Measurements from ENCODE around the gene PYGO1. TPM values are rescaled to one million over a fixed set of nuclear protein-coding genes. Genes with fewer than 3 reads are reported as not detected.

Gene PYGO1
- total and polyA plus RNA-seq, 9 of the 15 experiments (the other 6 are each of a cell fraction or from before 2014, with no cell fraction given), result under 0.01 to 0.07 (median 0.02) TPM; not detected in 5

DNA sequence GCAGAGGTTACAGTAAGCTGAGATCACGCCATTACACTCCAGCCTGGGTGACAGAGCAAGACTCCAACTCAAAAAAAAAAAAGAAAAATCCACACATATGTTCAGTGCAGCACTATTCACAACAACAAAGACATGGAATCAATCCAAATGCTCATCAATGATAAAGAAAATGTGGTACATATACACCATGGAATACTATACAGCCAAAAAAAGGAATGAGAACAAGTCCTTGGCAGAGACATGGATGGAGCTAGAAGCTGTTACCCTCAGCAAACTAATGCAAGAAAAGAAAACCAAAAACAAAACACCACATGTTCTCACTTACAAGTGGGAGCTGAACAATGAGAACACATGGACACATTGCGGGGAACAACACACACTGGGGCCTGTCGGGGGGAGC lies 25.5 kb downstream of the PYGO1 start:
- no peak overlapping the region for H3K4me2 ChIP-seq (ENCODE audit: insufficient read depth, low read length)
- no TSS peak for BruUV-seq (replicated peaks)
- no peak overlapping the region for H3K27ac ChIP-seq (ENCODE audit: extremely low read depth, low read depth, low read length)
- H3K9me3 ChIP-seq (replicated peaks; ENCODE audit: control insufficient read depth, insufficient read depth, low read depth, low read length), result no peaks in the 10 kb centered on the region
- TF ChIP-seq SMARCE1 (IDR thresholded peaks at IDR 0.05), result no peak
- no peak for TF ChIP-seq CBX2 (IDR thresholded peaks at IDR 0.05; ENCODE audit: insufficient read depth, low read length, poor library complexity, severe bottlenecking)
- FAIRE-seq (no peak), DNase-seq (ENCODE audit: extremely low read depth in 1 of 4, low spot score in 3 of 4) (no peak), ATAC-seq (no peak)
- intact Hi-C loops (cut with micrococcal nuclease), result no loop called here
- H3K9me1 ChIP-seq (ENCODE audit: control insufficient read depth, insufficient read depth, low read length), result no peaks in the 10 kb centered on the region
- no peak overlapping the region for H3K4me3 ChIP-seq
- H3K79me2 ChIP-seq (ENCODE audit: control insufficient read depth, insufficient read depth, low read length), result no peaks in the 10 kb centered on the region
- no peaks in the 10 kb centered on the region for H3K36me3 ChIP-seq (ENCODE audit: control insufficient read depth, insufficient read depth, low read length)
- H3K9ac ChIP-seq (ENCODE audit: insufficient read depth in 1 of 2, low read depth in 2 of 2, low read length in 2 of 2), result no peak overlapping the region
- no peaks in the 10 kb centered on the region for H3K4me1 ChIP-seq (replicated peaks in 1 of 2; ENCODE audit: control insufficient read depth in 2 of 2, insufficient read depth in 2 of 2, low read length in 2 of 2)
- H4K20me1 ChIP-seq (replicated peaks; ENCODE audit: control insufficient read depth, insufficient read depth, low read length), result no peaks in the 10 kb centered on the region
- 15% methylated on average over 2 of the region's 3 CpGs for WGBS (ENCODE audit: insufficient coverage, low coverage, missing lambda C conversion rate)
- in situ Hi-C loops (cut with MboI), result no loop called here
- H3K27me3 ChIP-seq (ENCODE audit: control insufficient read depth in 2 of 2, insufficient read depth in 2 of 2, low read length in 2 of 2), result no peaks in the 10 kb centered on the region
- CTCF ChIA-PET (ENCODE audit: low intra/inter-chr PET ratio), result no interaction called here
- POLR2A ChIA-PET, result no interaction called here
- H2AFZ ChIP-seq (ENCODE audit: low read depth, low read length), result no peak overlapping the region

DNA sequence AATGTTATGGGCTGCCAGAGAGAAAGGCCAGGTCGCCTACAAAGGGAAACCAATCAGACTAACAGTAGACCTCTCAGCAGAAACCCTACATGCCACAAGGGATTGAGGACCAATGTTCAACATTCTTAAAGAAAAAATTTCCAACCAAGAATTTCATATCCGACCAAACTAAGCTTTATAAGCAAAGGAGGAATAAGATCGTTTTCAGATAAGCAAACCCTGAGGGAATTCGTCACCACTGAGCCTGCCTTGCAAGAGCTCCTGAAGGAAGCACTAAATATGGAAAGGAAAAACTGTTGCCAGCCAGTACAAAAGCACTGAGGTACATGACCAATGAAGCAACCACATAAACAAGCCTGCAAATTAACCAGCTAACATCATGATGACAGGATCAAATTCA lies 33.1 kb downstream of the PYGO1 start:
- no TSS peak for BruUV-seq (replicated peaks)
- no peaks in the 10 kb centered on the region for H3K27me3 ChIP-seq (ENCODE audit: control insufficient read depth in 2 of 2, insufficient read depth in 2 of 2, low read length in 2 of 2)
- H3K4me2 ChIP-seq (ENCODE audit: insufficient read depth, low read length), result no peak overlapping the region
- no peaks in the 10 kb centered on the region for H3K9me1 ChIP-seq (ENCODE audit: control insufficient read depth, insufficient read depth, low read length)
- in situ Hi-C loops (cut with MboI), result no loop called here
- H2AFZ ChIP-seq (ENCODE audit: low read depth, low read length), result no peak overlapping the region
- H3K4me3 ChIP-seq, result no peak overlapping the region
- no peaks in the 10 kb centered on the region for H3K36me3 ChIP-seq (ENCODE audit: control insufficient read depth, insufficient read depth, low read length)
- ChIA-PET CTCF (ENCODE audit: low intra/inter-chr PET ratio) (no interaction called here), POLR2A (no interaction called here)
- no peaks in the 10 kb centered on the region for H3K4me1 ChIP-seq (replicated peaks in 1 of 2; ENCODE audit: control insufficient read depth in 2 of 2, insufficient read depth in 2 of 2, low read length in 2 of 2)
- DNase-seq (ENCODE audit: extremely low read depth in 1 of 4, low spot score in 3 of 4), result no peak
- no peaks in the 10 kb centered on the region for H3K79me2 ChIP-seq (ENCODE audit: control insufficient read depth, insufficient read depth, low read length)
- 0% methylated on average over 4 of the region's 4 CpGs for WGBS (ENCODE audit: insufficient coverage, low coverage, missing lambda C conversion rate)
- no peaks in the 10 kb centered on the region for H3K9me3 ChIP-seq (replicated peaks; ENCODE audit: control insufficient read depth, insufficient read depth, low read depth, low read length)
- intact Hi-C loops (cut with micrococcal nuclease), result no loop called here
- no peak for ATAC-seq
- H3K9ac ChIP-seq (ENCODE audit: insufficient read depth in 1 of 2, low read depth in 2 of 2, low read length in 2 of 2), result no peak overlapping the region
- H4K20me1 ChIP-seq (replicated peaks; ENCODE audit: control insufficient read depth, insufficient read depth, low read length), result no peaks in the 10 kb centered on the region
- FAIRE-seq, result no peak
- no peak overlapping the region for H3K27ac ChIP-seq (ENCODE audit: extremely low read depth, low read depth, low read length)
- no peak for TF ChIP-seq NR2C1 (IDR thresholded peaks at IDR 0.05)
- no peak for TF ChIP-seq NR2C1 (tag; IDR thresholded peaks at IDR 0.05)
- no peak for TF ChIP-seq JUN (IDR thresholded peaks at IDR 0.05; ENCODE audit: borderline replicate concordance, low read depth, low read length)
- no peak for TF ChIP-seq JUN (CRISPR knock-in tag; IDR thresholded peaks at IDR 0.05; ENCODE audit: borderline replicate concordance)
- no peak for TF ChIP-seq ZNF696 (CRISPR knock-in tag; conservative IDR thresholded peaks at IDR 0.05)
- TF ChIP-seq ZEB2 (IDR thresholded peaks at IDR 0.05), result no peak
- TF ChIP-seq, protein P1, sequence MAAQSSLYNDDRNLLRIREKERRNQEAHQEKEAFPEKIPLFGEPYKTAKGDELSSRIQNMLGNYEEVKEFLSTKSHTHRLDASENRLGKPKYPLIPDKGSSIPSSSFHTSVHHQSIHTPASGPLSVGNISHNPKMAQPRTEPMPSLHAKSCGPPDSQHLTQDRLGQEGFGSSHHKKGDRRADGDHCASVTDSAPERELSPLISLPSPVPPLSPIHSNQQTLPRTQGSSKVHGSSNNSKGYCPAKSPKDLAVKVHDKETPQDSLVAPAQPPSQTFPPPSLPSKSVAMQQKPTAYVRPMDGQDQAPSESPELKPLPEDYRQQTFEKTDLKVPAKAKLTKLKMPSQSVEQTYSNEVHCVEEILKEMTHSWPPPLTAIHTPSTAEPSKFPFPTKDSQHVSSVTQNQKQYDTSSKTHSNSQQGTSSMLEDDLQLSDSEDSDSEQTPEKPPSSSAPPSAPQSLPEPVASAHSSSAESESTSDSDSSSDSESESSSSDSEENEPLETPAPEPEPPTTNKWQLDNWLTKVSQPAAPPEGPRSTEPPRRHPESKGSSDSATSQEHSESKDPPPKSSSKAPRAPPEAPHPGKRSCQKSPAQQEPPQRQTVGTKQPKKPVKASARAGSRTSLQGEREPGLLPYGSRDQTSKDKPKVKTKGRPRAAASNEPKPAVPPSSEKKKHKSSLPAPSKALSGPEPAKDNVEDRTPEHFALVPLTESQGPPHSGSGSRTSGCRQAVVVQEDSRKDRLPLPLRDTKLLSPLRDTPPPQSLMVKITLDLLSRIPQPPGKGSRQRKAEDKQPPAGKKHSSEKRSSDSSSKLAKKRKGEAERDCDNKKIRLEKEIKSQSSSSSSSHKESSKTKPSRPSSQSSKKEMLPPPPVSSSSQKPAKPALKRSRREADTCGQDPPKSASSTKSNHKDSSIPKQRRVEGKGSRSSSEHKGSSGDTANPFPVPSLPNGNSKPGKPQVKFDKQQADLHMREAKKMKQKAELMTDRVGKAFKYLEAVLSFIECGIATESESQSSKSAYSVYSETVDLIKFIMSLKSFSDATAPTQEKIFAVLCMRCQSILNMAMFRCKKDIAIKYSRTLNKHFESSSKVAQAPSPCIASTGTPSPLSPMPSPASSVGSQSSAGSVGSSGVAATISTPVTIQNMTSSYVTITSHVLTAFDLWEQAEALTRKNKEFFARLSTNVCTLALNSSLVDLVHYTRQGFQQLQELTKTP (IDR thresholded peaks at IDR 0.05; ENCODE audit: low read depth in 1 of 2, partially characterized antibody in 2 of 2), result no peak
- TF ChIP-seq ZBTB7A (IDR thresholded peaks at IDR 0.05; ENCODE audit: borderline replicate concordance, control insufficient read depth, low read depth, low read length), result no peak
- TF ChIP-seq SMARCA4 (IDR thresholded peaks at IDR 0.05), result no peak
- TF ChIP-seq ZFP30 (CRISPR knock-in tag; IDR thresholded peaks at IDR 0.05; ENCODE audit: borderline replicate concordance), result no peak
- TF ChIP-seq CCAR2 (IDR thresholded peaks at IDR 0.05; ENCODE audit: low read depth, low read length), result no peak
